Activated CD8-positive, alpha-beta memory T cell treated with anti-CD3 and anti-CD28 coated beads, Interleukin-2, amount 50 U/mL, for 24 hours (primary cell): ENCODE results near the gene CACNA1D.

Source experiments
- DNase-seq: peaks from one replicate; pipeline ENCODE4 v3.0.0-alpha.2; 2020; ENCODE audit errors: extremely low read depth

The CACNA1D gene

GRCh38 chr3:53715815-53716483 is 221.5 kb downstream of the CACNA1D start:
- no peak for DNase-seq

GRCh38 chr3:53716998-53717397 is 222.6 kb downstream of the CACNA1D start:
- no peak for DNase-seq

DNA sequence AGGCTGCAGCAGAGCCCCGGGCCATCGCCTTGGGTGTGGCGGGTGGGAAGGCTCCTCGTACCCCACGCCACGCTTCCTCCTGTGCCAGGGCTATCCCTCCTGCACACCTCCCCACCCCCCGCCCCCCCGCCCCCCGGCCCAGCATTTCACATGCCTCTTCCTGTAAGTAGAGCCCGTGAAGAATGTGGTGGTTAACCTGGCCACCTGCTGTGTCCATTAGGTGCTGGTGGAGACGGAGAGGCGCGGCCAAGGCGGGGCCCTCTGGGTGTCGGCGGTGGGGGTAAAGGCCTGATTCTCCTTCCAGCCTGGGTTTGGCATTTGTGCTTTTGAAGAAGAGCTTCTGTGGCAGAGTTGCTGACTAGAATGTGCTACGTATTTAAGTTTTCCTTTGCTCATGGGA is 224.1 kb downstream of the CACNA1D start:
- DNase-seq = no peak

DNA sequence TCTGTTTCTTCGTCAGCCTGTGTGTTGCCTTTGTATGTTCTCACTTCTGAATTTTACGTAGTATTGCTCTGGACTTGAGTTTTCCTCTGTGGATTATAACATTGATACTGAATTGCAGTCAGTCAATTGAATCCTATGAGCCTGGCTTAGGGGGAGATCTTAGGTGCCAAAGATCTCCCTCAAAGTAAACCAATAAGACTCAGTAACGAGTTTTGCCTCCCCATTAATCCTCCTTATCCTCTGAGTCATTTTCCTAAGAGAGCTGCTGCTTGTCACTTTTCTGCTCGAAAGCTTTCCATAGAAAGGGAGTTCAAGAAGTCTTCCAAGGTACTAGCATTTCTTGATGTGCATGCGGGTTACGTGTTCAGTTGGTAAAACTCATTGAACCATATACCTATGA is 225.4 kb downstream of the CACNA1D start:
- DNase-seq = no peak

DNA sequence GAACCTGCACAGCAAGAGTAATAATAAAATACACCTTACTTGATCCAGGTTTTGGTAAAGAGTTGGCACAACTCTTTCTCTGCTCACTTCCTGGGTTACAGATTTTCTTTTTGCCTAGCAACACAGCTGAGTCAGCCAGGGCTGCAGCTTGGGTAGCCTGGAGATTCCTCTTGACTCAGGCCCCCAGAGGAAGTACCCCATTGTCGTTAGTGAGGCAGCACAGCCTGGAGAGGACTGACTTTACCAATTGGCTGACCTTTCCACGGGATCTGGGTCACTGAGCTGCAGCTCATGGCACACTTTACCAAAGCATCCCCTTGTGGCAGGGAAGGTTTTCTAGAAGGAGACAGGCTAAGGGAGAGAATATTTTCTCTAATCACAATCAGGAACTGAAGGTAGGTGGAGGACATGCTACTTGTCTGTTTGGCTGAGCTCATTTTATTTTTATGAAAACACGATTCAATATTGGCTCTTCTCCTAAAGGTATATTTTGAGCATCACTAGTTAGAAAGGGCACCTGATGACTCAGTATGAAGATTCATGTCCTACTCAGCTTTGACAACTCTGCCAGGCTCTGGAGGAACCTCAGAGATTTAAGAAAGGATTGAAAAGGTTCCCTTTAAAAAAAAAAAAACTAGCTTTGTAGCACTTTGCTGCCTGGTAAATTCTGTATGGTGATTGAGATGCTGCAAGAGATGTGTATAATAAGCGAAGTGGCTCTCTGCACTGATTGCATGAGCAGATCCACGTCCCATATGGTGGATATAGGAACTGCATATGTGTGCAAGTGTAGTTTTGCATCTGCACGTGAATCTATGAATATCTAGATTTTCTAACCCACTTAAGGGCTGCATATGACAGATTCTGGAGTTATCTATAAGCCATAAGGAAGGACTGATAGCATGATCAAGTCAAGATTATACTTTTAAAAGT is 227.0 kb downstream of the CACNA1D start:
- DNase-seq = no peak

DNA sequence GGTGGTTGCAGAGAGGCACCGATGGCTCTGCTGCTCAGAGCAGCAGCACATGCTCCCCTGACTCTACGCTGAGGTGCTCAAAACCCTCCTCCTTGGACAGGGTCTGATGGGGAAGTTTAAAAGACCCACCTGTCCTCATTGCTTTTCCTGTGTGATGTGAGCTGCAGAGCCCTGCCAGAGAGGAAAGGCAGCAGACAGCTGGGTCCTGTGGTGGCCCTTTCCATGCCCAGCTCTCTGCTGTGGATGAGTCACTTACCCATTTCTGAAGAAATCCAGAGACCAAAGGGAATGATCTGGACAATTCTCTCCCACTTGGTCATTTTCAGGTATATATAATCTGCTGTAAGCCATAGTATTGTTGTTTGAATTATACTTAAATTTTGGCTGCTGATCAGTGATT is 230.2 kb downstream of the CACNA1D start:
- DNase-seq = no peak

GRCh38 chr3:53725387-53725995 is 231.1 kb downstream of the CACNA1D start:
- DNase-seq = no peak

- no peak for DNase-seq
Measured at GRCh38 chr3:53726643-53727042, 232.2 kb downstream of the CACNA1D start.

DNA sequence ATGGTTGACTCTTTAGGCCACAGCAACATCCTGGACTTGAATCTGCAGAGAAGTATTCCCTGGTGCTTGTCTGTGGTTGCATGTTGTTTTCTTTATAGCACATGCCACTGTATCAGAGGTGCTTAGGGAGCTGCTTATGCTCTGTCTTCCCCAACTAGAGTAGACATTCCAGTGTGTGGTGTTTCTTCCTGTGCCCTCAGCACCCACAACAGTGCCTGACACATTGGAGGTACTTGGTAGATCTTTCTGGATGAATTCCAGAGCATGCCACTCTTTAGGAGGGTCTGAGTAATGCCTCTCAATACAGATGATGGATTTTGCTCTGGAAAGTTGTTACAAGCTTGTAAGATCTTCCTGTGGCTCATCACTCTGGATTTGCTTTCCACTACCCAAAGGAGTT is 234.2 kb downstream of the CACNA1D start:
- no peak for DNase-seq

DNA sequence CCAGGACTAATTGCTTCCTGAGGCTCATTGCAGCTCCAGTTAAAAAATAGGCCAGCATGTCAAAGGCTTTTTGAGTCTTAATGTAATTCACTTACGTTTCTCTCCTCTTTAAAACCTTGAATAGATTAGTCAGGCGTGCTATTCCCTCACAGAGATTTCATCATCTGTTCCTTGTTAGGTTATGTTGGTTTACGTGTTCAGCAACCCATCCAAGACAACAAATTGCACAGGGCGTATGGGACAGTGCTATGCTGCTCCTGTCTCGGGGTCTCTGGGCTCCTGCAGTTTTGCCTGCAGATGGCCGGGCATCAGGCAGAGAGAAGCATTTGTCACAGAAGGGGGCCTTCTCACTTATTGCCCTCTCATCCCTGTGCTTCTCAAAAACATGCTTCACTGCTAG is 234.7 kb downstream of the CACNA1D start:
- DNase-seq = no peak

DNA sequence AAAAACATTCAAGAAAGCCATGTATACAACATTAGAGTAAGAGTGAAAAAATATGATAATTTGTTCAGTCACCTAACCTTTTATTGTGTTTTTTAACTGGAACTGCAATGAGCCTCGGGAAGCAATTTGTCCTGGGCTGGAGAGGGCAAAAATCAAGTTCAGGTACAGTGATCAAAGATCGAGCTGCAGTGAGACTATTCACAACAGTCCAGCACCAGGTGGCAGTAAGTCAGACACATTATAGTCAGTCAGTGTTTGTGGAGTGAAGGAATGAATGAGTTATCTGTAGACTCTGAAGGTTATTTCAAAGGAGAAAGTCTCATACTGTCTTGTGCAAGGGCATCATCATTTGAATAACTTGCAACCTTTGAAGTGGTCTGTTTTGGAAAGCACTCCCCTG is 235.2 kb downstream of the CACNA1D start:
- no peak for DNase-seq

DNA sequence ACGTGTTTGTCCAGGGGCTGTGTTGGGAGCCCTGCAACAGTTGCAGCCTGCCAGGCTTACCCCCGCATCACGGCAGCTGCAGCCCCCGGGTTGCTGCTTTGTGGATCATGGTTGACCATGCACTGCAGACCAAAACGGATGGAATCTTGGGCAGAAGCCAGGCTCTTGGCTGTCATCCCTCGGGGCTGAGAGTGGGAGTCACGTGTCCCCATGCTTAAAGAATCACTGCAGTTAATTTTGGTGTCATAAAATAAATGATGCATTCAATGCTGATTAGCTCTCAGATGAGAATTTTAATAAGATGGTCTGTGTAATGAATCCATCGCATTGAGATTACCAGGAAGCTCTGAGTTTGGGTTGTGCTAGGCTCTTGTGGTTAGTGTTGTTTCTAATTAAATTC is 236.2 kb downstream of the CACNA1D start:
- no peak for DNase-seq

GRCh38 chr3:53731934-53732624 is 237.7 kb downstream of the CACNA1D start:
- no peak for DNase-seq

DNA sequence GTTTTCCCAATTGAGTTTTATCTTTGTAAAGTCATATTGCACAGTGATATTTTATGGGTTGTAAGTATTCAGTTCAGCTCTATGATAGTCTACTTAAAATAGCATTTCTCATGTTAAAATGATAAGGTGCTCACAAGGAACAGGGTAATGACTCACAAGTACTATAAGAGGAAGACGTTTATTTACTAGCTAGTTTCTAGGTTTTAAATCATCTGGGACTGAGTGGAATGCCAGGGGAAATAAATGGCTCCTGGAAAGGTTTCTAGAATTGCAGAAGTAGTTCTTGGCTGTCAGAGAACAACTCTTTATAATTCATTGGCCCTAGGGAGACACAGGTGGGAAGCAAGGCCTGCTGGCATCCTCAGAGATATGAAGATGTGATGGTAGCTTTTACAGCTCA is 239.0 kb downstream of the CACNA1D start:
- no peak for DNase-seq

DNA sequence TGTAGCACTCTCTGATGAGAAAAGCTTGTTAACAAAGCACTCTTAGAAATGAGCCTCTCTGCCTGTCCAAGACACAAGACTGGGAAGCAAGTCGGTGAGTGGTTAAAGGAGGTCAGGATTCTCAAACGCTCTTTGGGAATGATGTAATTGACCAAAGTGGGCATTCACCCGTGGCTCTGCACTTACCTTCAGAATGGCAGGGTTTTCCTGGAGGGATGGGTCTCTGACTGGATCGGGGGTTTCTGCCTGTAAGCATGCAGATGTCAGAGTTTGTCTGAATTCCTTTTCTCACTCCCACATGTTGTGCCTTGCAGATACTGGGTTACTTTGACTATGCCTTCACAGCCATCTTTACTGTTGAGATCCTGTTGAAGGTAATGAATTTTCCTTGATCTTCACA is 245.6 kb downstream of the CACNA1D start:
- no peak for DNase-seq

DNA sequence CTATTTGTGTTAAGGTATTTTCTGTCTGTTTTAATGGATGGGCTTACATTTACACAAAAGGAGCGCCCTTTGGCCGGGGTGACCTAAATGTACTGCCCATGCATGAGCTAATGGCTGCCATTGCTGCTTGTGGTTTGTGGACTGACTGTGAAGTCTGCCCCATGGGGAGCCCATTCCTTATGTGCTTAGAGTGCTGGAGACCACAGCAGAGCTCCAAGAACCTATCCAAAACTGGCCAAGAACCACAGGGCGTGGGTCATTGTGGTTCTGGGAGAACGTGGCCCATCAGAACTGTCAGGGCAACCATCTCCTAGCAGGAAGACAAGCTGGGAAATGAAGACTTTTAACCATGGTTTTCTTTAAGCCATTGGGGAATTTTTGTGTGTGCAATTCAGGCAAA is 246.5 kb downstream of the CACNA1D start:
- no peak for DNase-seq

GRCh38 chr3:53744351-53744750 is 249.9 kb downstream of the CACNA1D start:
- no peak for DNase-seq

- DNase-seq = no peak
Measured at GRCh38 chr3:53747559-53747958, 253.1 kb downstream of the CACNA1D start.

DNA sequence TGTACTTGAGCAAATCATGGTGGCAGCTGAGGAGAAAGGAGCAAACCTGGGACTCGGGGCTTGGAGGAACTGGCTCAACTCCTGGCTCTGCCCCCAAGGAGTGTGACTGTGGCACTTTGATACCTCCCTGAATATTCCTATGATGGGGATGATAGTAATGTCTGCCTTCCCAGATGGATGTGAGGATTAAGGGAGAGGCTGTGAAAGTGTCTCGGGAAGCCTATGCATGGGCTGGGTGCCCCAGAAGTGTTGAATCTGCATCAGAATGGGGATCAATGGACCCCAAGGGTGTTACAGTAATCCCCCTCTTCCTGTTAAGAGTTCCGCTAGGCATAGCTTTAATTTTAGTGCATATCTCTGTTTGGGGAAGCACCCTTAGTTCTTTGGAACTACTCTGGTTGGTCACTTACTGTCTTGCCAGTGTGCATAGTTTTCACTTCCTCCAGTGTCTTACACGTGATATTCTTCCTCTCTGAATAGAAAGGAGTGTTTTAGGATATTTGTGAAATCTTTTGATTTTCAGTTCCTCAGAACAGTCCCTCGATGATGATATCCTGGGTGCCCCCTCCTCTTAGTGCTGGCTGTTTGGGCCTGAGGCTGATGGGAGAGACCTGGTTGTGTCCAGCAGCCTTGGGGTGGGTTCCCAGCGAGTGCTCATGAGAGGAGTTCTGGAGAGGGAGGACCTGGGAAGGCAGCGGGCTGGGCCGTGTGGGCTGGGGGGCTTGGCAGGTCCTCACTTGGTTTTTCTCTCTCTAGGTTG is 254.3 kb downstream of the CACNA1D start:
- DNase-seq = no peak

- DNase-seq = no peak
Measured at GRCh38 chr3:53749448-53749847, 255.0 kb downstream of the CACNA1D start.
